CD14-positive monocyte (primary cell): ENCODE results near the gene RAB18. TPM values are rescaled to one million over a fixed set of nuclear protein-coding genes. Genes with fewer than 3 reads are reported as not detected.
"Not testable (repeated sequence)": the region's sequence is repeated elsewhere in the genome, so short reads cannot be mapped to it uniquely, and the experiment has no call there.

Source experiments
- DNase-seq, 3 donors: peaks; one replicate each; pipeline ENCODE4 v3.0.0-alpha.2; 2011 to 2022
- H2AFZ ChIP-seq: 2 replicates; pipeline ENCODE4 v1.6.0; 2012; ENCODE audit warnings: mild to moderate bottlenecking, low read depth, low read length, inconsistent platforms; ENCODE audit not compliant: insufficient read depth, poor library complexity, severe bottlenecking
- H3K27ac ChIP-seq, 2 donors: 1 replicate in 1 of 2; 2 replicates in 1 of 2; pipeline ENCODE4 v1.5.1; 2012 to 2013; ENCODE audit warnings: low read length in 2 of 2, control low read depth in 1 of 2, inconsistent platforms in 1 of 2, low read depth in 1 of 2, mild to moderate bottlenecking in 1 of 2
- H3K27me3 ChIP-seq, 2 donors: one replicate each; pipeline versions ENCODE4 v1.6.0 to v1.6.1; 2011 to 2013; ENCODE audit warnings: low read length in 2 of 2; ENCODE audit not compliant: control insufficient read depth in 2 of 2, insufficient read depth in 2 of 2
- H3K36me3 ChIP-seq, 2 donors: replicated peaks in 1 of 2; 1 replicate in 1 of 2; 2 replicates in 1 of 2; pipeline versions ENCODE4 v1.5.1 to v1.6.1; 2012 to 2013; ENCODE audit warnings: low read length in 2 of 2, control low read depth in 1 of 2, inconsistent platforms in 1 of 2, mild to moderate bottlenecking in 1 of 2; ENCODE audit not compliant: insufficient read depth in 2 of 2, control insufficient read depth in 1 of 2
- H3K4me1 ChIP-seq, 2 donors: 1 replicate in 1 of 2; 2 replicates in 1 of 2; pipeline versions ENCODE4 v1.5.1 to v1.6.1; 2012 to 2013; ENCODE audit warnings: low read length in 2 of 2, control low read depth in 1 of 2, inconsistent platforms in 1 of 2, mild to moderate bottlenecking in 1 of 2, moderate library complexity in 1 of 2; ENCODE audit not compliant: insufficient read depth in 2 of 2, control insufficient read depth in 1 of 2
- H3K4me2 ChIP-seq: replicated peaks from 2 replicates; pipeline ENCODE3; 2012; ENCODE audit warnings: low read length, moderate library complexity, mild to moderate bottlenecking; ENCODE audit not compliant: poor library complexity, severe bottlenecking; ENCODE audit errors: extremely low read depth
- H3K4me3 ChIP-seq, 3 experiments: fragments of 200-600 bp in 1 of 3; sonication (generic) in 1 of 3; replicated peaks in 1 of 3; 1 replicate in 2 of 3; 2 replicates in 1 of 3; pipeline ENCODE4 v1.5.1; 2011 to 2013; ENCODE audit warnings: low read length in 3 of 3, mild to moderate bottlenecking in 3 of 3, control low read depth in 2 of 3, low read depth in 2 of 3, inconsistent platforms in 1 of 3, moderate library complexity in 1 of 3
- H3K79me2 ChIP-seq: 2 replicates; pipeline ENCODE4 v1.6.0; 2012; ENCODE audit warnings: mild to moderate bottlenecking, control low read depth, inconsistent platforms, low read length, moderate library complexity; ENCODE audit not compliant: insufficient read depth
- H3K9ac ChIP-seq: 2 replicates; pipeline ENCODE4 v1.6.0; 2017; ENCODE audit warnings: low read length, mild to moderate bottlenecking; ENCODE audit not compliant: insufficient read depth, poor library complexity, severe bottlenecking
- H3K9me3 ChIP-seq, 2 donors: replicated peaks in 1 of 2; 1 replicate in 1 of 2; 2 replicates in 1 of 2; pipeline versions ENCODE4 v1.5.1 to v1.6.1; 2012 to 2013; ENCODE audit warnings: low read length in 2 of 2, control low read depth in 1 of 2; ENCODE audit not compliant: control insufficient read depth in 1 of 2, insufficient read depth in 1 of 2
- H4K20me1 ChIP-seq: 2 replicates; pipeline ENCODE4 v1.6.0; 2012; ENCODE audit warnings: mild to moderate bottlenecking, low read length, control low read depth, moderate library complexity; ENCODE audit not compliant: insufficient read depth
- H3K27ac Mint-ChIP-seq, 7 donors: one replicate each; pipeline ENCODE4 v1.8.0; 2020; ENCODE audit warnings: mild to moderate bottlenecking in 7 of 7, mixed read lengths in 7 of 7, moderate library complexity in 6 of 7, inconsistent platforms in 2 of 7
- H3K27me3 Mint-ChIP-seq, 3 donors: one replicate each; pipeline ENCODE4 v1.8.0; 2021 to 2022; ENCODE audit warnings: low read depth in 3 of 3, mild to moderate bottlenecking in 3 of 3, mixed read lengths in 3 of 3, moderate library complexity in 3 of 3, inconsistent platforms in 1 of 3
- H3K36me3 Mint-ChIP-seq, 2 donors: one replicate each; pipeline ENCODE4 v1.8.0; 2020; ENCODE audit warnings: mixed read lengths in 2 of 2, inconsistent platforms in 1 of 2, mild to moderate bottlenecking in 1 of 2
- H3K4me1 Mint-ChIP-seq: one replicate; pipeline ENCODE4 v1.8.0; 2020; ENCODE audit warnings: mild to moderate bottlenecking, mixed read lengths
- H3K4me3 Mint-ChIP-seq, 2 donors: one replicate each; pipeline ENCODE4 v1.8.0; 2020; ENCODE audit warnings: mild to moderate bottlenecking in 2 of 2, mixed read lengths in 2 of 2, moderate library complexity in 1 of 2
- H3K9me3 Mint-ChIP-seq, 7 donors: one replicate each; pipeline ENCODE4 v1.8.0; 2020 to 2022; ENCODE audit warnings: mixed read lengths in 7 of 7, mild to moderate bottlenecking in 6 of 7, moderate library complexity in 6 of 7, inconsistent platforms in 2 of 7
- WGBS: methylation state at CpG from one replicate; pipeline ENCODE4 v1.1.5; 2013; ENCODE audit warnings: missing lambda C conversion rate; ENCODE audit not compliant: insufficient coverage; 5-methylcytosine and 5-hydroxymethylcytosine counted together
- intact Hi-C, 2 donors: fragments of 100-400 bp; cut with micrococcal nuclease; formaldehyde crosslinking; loops; one replicate each; pipeline versions ENCODE4 v1.15.0 to v1.15.1; 2023
- polyA plus RNA-seq, 3 donors: library from polyadenylated mRNA; depleted of rRNA in 1 of 3; unstranded in 2 of 3; stranded (reverse) in 1 of 3; fragments of 300-500 nt in 2 of 3; fragments of >200 nt in 1 of 3; fragmentation: Illumina TruSeq in 2 of 3; gene quantifications; 1 replicate in 2 of 3; 2 replicates in 1 of 3; pipeline ENCODE4 v1.2.3, GENCODE V29; 2012 to 2021
- TF ChIP-seq, protein P1 (sequence below): fragments of 200-600 bp; IDR thresholded peaks from one replicate; pipeline ENCODE4 v1.8.0; 2022; ENCODE audit warnings: antibody characterized with exemption, mild to moderate bottlenecking

RAB18 gene
- polyA plus RNA-seq, 3 donors = 22.1 to 133 (median 117) TPM

DNA sequence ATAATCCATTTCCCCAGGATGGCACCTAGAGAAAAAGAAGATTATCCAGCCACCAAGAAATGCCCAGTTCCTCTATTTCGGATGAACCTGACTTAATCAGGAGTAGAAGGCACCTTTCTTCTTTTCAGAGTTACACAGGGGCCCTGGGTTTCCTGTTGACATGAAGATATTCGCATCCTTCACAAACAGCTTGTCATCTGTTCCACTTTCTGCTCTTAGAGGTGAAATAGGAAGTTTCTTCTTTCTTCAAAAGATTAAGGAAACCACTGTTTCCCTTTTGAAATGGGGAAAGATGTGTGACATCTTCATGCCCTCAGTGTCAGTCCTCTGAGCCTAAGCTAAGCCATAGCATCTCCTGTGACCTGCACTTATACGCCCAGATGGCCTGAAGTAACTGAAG lies 39.1 kb upstream of the RAB18 start:
- Mint-ChIP-seq H3K27ac (peak overlapping the region in 6 of 7 donors; percentile 54 to 77 (median 75)), H3K36me3 (no peaks in the 10 kb centered on the region), H3K9me3 (peaks cover 0 to 2% (median 0%) of the 10 kb centered on the region in 7 donors), H3K4me1 (peaks cover 47% of the 10 kb centered on the region), H3K4me3 (peak overlapping the region in 1 of 2 donors; percentile 17), H3K27me3 (peaks cover 0 to 1% (median 0%) of the 10 kb centered on the region in 3 donors)
- peak overlapping the region in 1 of 3 experiments; percentile 19 for H3K4me3 ChIP-seq
- peak overlapping the region in 1 of 2 donors; percentile 54 for H3K27ac ChIP-seq
- peak overlapping the region; percentile 20 for H3K4me2 ChIP-seq
- peaks cover 32 to 35% of the 10 kb centered on the region in 2 donors for H3K4me1 ChIP-seq
- WGBS = 0% methylated on average over 2 of the region's 3 CpGs
- no peaks in the 10 kb centered on the region for H3K27me3 ChIP-seq
- no peak overlapping the region for H3K9ac ChIP-seq
- TF ChIP-seq, protein P1, sequence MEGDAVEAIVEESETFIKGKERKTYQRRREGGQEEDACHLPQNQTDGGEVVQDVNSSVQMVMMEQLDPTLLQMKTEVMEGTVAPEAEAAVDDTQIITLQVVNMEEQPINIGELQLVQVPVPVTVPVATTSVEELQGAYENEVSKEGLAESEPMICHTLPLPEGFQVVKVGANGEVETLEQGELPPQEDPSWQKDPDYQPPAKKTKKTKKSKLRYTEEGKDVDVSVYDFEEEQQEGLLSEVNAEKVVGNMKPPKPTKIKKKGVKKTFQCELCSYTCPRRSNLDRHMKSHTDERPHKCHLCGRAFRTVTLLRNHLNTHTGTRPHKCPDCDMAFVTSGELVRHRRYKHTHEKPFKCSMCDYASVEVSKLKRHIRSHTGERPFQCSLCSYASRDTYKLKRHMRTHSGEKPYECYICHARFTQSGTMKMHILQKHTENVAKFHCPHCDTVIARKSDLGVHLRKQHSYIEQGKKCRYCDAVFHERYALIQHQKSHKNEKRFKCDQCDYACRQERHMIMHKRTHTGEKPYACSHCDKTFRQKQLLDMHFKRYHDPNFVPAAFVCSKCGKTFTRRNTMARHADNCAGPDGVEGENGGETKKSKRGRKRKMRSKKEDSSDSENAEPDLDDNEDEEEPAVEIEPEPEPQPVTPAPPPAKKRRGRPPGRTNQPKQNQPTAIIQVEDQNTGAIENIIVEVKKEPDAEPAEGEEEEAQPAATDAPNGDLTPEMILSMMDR = no peak
- H4K20me1 ChIP-seq = no peaks in the 10 kb centered on the region
- no peaks in the 10 kb centered on the region for H3K79me2 ChIP-seq
- DNase-seq = peak; percentile 23 to 55 (median 37)
- no peak overlapping the region for H2AFZ ChIP-seq
- H3K9me3 ChIP-seq = no peaks in the 10 kb centered on the region
- intact Hi-C loops = no loop called here
- no peaks in the 10 kb centered on the region for H3K36me3 ChIP-seq

DNA sequence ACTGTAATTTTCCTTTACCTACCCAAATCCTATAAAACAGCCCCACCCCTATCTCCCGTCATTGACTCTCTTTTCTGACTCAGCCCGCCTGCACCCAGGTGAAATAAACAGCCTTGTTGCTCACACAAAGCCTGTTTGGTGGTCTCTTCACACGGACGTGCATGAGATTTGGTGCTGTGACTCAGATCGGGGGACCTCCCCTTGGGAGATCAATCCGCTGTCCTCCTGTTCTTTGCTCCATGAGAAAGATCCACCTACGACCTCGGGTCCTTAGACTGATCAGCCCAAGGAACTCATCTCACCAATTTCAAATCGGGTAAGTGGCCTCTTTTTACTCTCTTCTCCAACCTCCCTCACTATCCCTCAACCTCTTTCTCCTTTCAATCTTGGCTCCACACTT lies 38.5 kb upstream of the RAB18 start:
- DNase-seq, H3K4me3 ChIP-seq, H3K27me3 Mint-ChIP-seq, H3K27ac ChIP-seq, H3K27me3 ChIP-seq, H3K4me2 ChIP-seq, H3K9me3 ChIP-seq, H3K79me2 ChIP-seq, intact Hi-C loops, H3K9me3 Mint-ChIP-seq, H3K9ac ChIP-seq, H3K36me3 Mint-ChIP-seq, H2AFZ ChIP-seq, H3K36me3 ChIP-seq, H4K20me1 ChIP-seq: not testable (repeated sequence)
- Mint-ChIP-seq H3K4me1 (peaks cover 41% of the 10 kb centered on the region), H3K27ac (peak overlapping the region in 6 of 7 donors; percentile 48 to 77 (median 70)), H3K4me3 (peak overlapping the region in 1 of 2 donors; percentile 17)
- H3K4me1 ChIP-seq = peaks cover 29 to 32% of the 10 kb centered on the region in 2 donors
- WGBS = 98% methylated on average over 7 of the region's 9 CpGs
